HCEC 1CT (cell line): ENCODE results near the gene IER5.
"Not testable (repeated sequence)": the region's sequence is repeated elsewhere in the genome, so short reads cannot be mapped to it uniquely, and the experiment has no call there.

Experiments used
- DNase-seq: peaks from one replicate; pipeline ENCODE4 v3.0.0-alpha.2; 2017

IER5 gene

DNA sequence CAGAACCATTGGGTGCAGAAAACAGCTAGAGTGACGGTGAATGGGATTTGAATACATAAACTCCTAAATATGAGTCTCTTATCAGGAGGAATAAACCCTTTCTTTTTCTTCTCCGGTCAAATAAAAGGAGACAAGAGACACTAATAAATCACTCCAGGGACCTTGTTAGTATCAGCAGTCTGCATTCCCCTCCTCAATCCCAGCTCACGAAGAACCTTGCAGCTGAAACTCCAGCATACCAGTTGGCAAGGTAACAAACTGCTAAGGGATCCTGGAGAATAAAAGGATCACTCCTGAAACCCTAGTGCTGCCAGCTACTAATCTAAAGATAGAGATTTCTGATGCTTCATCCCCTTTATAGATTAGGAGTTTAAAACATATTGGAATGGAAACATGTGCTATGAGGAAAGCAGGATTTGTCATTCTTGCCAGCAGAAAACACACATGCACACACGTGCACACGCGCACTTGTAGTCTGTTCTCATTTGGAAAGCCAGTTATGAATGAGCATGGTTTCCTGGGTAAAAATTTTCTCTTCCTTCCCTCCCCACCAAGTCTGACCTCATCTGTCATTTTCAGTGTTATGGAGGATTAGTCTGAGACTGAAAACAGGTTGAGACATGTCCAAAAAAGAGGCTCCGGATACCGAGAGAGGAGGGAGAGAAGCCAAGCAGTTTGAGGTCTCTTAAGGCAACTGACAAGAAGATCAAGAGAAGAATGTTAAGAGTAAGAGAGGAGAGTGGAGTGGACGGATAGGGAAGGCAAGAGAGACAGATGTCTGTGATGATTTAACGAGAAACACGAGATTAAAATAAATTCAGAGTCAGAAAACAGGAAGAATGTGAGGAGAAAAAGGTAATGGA lies 10.9 kb downstream of the IER5 start:
- peak; percentile 73 for DNase-seq

DNA sequence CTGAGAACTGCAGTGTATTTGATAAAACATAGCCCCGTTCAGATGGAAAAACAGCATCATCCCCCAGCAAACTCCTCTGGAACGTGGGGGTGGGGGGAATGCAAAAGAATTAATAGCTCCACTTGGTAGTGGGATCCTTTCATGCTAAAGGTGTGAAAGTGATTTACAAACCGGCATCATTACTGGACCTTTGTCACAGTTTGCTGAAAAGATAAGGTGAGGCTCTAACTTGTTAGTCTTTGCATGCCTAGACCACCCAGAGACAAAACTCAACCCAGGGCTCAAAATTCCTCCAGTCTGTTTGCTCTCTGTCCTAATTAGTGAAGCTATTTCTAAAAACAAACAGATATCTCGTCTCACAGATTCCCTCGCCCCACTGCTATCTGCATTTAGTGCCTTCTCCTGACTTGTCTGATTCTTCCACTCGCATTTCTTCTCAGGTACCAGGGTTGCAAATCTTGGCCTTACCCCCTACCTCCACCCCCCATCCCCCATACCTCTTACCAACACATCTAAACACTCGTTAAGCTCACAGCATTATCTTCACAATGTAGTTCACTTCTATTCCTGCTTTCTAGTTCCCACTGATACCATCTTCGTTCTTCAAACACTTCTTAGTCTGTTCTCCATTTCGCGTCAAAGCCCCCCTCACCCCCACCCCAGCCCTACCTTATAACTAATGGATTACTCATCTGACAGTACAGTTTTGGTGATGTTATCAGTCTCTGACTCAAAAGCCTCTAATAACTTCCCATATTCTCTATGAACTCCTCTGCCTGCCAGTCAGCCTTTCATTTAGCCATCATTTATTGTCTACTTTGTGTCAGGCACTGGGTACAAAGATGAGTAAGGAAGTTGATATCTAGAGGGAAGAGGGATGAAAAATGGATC lies 11.8 kb downstream of the IER5 start:
- DNase-seq, result peak; percentile 57

DNA sequence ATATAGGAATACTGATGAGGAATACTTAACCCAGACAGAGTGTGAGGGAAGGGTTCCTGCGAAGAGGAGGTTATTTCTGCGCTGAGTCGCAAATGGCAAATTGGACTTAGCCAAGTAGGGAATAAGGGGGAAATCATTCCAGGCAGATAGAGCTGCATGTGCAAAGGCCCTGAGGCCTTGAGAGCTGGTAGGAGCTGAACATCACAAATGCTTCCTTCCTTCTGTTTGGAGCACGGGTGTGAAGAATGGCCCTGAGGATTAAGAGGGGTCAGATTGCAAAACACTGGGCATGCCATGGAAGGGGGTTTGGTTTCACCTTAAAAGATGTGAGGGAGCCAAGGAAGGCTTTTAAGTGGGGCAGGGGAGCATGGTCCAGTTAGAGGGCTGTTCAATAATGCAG lies 12.4 kb downstream of the IER5 start:
- peak; percentile 46 for DNase-seq

DNA sequence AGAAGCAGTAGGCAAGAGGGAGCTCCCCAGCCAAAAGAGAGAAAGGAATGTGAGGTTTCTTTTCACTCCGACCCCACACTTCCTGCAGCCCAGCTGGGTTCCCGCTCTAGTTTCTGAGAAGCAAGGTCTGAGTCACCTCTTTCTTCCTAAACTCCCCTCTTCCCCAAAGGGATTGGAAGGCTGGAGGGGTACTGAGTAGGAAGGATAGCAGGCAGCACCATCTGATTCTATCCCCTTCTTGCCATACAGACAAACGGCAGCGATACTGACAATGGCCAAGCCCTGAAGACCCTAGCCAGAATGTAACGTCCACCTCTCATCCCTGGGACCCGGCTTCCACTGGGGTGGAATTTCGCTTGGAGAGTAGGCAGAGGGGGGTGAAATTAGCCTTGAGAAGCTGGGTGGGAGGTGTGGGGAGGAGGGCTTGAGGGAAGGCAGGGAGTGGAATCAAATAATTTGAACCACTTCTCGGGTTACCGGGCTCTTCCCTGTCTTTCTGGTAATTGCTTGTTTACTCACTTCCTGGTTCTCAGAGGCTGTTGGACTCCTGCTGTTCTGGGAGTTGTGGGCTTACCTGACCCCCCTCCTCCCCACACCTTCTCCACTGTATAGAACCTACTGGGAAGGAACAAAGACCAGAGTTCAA lies 13.2 kb downstream of the IER5 start:
- peak; percentile 92 for DNase-seq

DNA sequence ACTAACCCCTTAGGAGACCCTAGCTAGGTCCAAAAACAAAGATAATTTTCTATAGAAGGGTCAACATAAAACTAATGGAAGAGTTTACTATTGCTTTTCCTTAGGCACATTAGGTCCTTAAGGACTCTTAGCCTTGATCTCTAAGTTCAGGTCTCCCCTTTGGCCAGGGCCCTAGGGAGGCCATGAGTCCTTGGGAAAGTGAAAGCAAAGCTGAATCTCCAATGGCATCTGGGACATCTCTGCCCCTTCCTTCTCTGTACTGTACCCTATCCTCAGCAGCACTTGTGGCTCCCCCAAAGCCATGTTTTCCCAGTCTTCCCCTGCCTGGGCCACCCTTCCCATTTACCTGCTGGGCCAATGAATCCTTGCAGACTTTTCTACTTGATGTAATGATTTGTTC lies 14.3 kb downstream of the IER5 start:
- no peak for DNase-seq

DNA sequence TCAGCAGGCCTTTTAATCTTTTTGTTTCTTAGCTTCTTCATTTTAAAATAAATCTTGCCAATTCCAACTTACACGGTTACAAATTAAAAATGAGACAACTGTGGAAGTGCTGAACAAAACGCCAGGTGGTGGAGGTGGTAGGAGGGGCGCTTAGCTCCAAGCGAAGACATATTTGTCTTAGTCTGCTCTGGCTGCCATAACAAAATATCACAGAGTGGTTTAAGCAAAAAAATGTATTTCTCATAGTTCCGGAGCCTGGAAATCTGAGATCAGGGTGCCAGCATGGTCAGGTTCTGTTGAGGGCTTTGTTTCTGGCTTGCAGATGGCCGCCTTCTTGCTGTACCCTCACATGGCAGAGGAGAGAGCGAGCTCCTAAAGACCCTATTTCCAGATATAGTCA lies 14.9 kb downstream of the IER5 start:
- no peak for DNase-seq

DNA sequence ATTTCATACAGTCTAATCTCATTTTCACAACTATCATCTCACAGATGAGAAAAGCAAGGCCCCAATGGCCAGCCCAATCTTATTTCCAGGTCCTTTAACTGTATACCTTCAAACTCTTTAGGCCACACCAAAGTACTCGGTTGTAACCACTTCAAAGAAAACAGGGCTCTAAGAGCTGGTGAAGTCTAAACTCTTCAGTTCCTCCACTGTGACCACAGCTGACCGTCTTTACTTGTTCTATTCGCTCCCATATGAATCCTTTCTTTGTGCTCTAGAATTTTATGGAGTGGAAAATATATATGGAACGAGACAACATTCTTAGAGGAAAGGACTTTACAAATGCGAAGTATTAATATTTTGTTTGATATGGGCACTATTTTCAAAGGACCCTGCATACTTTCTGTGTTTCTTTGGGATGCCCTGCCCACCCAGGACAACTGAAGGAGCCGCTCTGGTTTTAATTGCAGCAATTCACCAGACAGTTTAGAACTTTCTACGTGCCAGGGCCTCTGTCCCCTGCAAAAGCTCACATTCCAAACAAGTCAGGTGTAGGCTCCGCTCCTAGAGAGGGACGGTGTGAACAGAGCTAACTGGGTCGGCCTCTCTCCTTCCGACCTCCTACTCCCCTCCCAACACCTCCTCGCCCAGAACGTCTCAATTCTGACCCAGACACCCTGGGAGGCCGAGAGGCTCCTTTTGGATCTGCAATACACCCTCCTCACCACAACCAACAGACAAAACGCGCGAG lies 15.7 kb downstream of the IER5 start:
- peak; percentile 44 for DNase-seq

DNA sequence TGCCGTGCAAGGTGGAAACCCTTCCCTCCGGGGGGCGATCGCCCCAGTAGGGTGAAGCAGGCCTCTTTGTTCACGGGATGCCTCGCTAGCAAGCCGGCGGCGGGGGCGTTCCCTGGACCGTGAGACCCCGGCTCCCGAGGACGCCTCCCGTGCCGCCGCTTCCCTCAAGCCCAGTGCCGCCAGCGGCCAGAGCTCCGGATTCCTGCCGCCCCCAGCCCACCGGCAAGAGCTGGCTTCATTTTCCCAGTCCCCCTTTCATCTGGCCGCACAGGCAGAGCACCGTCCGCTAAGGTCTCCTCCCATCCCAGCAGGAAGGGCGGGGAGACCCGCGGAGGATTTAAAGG lies 16.3 kb downstream of the IER5 start:
- DNase-seq, result no peak

DNA sequence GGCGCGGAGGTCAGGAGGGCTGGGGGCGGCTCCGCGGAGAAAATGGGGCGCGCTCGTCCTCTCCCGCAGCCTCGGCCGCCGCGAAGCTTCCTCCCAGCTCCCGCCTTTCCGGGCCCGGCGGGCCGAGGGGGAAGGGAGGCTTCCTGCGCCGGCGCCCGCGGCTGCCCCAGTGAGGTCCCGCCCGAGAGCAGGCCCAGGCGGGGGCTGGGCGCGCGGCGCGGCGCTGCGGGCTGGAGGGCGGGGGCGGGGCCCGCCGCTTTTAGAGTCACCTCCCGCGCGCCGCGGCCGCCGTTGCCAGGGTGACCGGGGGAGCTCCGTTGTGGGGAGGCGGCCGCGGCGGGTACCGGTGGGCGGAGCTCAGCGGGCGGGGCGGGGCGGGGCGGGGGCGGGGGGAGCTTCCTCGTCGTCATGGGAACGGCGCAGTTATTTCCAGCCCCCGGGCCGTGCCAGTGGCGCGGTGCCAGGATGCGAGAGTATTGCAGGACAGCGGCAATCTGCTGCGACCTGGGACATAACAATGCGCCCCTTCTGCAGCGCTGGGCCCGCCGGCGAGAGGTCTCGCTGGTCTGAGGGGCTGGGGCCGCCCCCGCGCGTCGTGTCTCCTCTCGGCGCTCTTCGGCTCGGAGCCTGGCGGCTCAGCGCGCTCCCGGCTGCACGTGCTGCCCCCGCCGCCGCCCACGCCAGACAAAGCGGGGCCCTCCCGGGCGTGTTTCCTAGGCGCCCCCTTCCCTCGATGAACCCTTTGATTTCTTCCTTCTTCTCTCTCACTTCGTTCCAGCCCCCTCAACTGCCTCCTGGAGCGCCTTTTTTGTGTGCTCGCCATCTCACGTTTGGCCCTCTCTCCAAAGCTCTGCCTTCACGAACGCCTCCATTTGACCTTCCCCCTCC lies 16.9 kb downstream of the IER5 start:
- DNase-seq, result peak; percentile 93

DNA sequence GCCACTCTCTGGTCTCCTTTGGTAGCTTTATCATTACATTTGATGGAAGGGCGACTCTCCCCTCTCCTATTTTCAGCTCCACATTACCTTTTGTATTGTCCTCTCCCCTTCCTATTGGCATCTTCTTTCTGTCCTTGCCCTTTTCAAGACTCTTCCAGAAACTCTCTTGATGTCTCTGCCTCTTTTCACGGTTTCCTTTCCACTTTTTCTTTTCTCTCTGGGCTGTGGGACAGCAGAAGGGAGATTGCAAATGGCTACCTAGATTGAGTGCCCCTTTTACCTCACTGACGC lies 17.5 kb downstream of the IER5 start:
- no peak for DNase-seq

DNA sequence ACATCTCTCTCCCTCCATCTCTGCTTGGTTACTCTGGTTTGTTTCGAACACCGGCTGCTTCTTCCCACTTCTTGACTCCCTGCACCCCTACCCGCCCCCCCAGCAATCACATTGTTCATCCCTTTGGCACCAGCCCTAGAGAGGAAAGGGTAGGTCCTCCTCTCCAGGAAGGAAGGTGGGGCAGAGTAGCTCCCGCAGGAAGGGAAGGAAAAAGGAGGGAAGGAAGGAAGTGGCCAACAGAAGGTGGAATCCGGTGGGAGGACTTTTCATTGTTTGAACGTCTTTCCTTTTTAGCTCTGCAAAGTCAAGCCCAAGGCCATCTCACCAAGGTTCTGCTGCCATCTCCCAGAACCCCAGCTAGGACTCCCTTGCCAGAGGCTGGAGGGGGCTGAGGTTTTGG lies 18.0 kb downstream of the IER5 start:
- DNase-seq, result no peak

DNA sequence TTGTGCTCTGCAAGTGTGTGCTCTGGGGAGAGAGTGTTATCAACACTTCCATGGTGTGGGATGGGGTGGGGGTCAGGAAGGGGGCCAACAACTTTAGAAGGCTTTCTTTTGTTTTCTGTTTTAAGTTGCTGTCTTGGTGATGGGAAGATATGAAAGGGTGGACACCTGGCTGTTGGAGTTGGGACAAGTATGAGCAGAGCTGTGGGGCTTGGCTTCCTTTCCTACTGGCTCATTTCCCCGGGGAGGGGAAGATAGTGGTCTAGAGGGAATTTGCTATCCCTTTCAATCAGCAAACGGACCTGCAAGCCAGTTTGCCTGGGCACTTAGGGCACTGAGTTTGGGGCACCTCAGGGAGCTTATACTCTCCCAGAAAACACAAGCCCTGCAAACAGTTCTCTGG lies 19.2 kb downstream of the IER5 start:
- no peak for DNase-seq

DNA sequence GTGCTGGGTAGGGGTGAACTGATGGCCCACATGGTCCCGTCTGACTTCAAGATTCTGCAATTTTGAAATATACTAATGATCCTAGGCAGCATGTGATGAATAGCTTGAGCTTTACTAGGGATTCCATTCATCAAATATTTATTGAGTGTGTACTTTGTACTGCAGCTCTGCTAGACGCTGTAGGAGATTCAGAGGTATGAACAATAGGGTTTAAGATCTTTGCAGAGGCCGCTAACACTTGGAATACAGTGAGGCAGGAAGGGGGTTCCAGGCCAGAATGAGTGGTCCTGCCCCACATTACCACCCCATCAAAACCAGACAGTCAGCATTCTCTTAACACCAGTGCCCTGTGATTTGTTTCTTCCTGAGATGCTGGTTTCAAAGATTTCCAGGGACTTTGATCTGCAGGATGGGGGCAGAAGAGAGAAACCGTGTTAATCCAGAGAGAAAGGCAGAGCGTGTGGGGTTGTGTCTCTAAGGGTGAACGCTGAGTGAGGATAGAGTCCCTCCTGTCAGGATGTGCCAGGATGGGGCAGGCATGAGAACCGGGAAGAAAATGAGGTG lies 19.9 kb downstream of the IER5 start:
- no peak for DNase-seq

DNA sequence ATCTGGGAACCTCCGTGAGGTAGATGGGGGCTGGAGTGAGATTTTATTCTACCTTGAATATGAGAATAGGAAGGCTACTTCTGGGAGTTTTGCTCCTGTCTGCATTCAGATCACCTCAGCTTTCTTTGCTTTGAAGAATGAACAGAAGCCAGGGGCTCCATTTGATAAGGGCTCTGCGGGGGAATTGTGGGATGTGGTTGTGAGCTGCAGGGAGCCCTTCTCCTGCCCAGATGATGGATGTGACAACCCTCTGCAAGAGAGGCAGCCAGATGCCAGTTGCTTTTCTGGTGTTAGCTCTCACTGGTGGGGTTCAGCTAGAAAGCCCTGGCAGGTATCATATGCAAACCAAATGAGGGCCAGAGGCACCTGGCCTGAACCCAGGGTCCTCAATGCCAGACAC lies 21.5 kb downstream of the IER5 start:
- DNase-seq, result no peak

DNA sequence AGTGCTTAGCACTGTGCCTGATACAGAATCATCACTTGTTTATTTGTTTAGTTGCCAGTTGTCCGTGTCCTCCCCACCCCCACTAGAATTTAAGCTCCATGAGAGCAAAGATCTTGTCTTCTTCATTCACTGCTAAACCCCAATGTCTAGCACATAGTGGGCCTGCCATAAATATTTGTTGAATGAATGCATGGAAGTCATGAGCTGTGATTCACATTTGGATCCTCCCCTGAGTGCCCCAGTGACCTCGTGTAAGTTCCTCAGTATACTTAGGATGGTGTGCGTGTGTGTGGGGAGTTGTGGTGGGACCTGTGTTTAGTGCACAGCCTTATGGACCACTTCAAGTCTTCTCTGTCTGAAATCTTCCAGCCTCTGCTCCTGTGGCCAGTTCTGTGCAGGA lies 23.1 kb downstream of the IER5 start:
- DNase-seq, result peak; percentile 88

DNA sequence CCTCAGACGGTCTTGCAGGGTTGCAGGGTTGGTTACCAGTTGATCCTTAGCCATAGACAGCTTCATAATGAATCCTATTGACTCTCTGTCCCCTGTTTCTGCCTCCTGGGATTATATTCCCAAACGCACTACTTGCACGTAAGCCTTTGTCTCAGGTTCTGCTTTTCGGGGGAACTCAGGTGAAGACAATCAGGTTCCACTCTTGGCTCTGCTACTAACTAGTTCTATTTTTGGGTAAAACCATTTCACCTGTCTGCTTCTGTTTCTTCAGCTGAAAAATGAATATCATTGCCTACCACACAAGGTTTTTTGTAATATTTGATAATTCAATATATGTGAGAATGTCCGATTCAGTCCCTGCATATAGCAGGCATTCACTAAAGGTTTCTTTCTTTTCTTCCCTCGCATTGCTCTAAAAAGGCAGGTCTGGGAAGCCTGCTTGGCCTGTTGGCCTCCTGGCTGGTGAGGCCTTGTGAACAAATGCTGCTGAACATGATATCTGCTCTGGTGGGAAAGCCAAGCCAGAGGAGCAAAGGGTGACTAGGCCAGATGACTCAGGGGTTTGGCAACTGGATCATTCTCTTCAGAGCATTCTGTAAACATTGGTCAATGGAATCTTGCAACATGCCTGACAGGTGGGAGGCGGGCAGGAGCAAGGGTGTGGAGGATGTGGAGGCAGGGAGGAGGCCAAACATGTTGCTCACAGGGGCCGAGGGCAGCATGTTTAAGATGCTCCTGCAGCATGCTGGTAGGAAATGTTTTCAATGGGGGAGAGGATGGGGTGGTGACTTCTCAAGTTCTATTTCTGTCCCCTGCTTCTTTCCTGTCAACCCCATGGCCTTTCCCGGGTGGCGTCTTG lies 23.8 kb downstream of the IER5 start:
- peak; percentile 100 for DNase-seq

DNA sequence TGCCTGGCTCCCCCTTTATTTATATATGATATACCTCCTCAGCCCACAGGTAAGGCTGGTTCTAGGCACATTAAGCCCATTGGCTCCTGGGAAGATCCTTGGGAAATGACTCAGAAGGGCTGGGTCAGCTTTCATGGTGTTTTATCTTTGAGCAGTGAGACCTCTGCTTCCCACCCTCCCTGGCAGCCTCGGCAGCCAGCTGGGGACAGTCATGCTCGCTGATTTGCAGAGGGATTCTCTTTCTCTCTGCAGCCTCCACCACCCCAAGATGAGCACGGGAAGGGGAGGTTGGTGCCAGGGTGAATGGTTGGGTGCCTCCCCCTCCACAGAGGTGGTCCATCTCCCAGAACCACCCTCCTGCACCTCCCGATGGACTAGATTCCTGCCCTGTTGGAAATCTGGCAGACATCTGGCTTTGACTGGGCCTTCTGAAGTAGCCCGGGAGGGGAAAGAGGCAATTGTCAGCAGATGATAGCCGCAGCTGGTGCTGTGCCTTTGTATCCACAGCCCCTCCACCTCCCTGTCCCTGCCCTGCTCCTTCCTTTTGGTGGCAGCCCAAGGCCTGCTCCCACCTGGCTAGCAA lies 24.6 kb downstream of the IER5 start:
- DNase-seq, result peak; percentile 78

DNA sequence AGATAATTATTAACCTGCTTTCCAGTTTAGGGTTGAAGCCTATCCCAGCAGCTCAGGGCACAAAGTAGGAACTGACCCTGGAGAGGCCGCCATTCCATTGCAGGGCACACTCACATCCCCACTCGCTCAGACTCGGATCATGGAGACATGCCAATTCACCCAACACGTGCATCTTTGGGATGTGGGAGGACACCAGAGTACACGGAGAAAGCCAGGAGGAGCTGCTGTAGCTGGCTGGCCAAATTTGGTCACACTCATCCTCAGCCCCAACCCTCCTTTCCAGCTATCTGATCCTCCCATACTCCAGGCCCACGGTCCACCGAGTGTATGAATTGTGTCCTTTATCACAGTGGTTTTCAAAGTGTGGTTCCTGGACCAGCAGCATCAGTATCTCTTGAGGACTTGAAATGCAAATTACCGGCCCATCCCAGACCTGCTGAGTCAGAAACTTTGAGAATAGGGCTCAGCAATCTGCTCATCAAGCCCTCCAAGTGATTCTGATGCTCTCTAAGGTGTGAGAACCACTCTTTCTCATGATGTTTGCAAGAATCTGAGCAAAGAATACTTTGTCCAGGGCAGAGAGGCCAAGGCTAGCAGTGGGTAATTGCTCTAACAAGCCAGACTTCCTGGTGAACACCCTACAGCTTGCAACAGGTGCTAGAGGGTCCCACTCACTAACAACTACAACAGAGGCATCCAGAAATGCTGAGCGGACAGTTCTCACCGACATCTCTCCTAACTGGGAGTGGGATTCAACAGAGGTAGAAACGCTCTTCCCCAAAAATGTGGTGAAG lies 26.3 kb downstream of the IER5 start:
- no peak for DNase-seq

DNA sequence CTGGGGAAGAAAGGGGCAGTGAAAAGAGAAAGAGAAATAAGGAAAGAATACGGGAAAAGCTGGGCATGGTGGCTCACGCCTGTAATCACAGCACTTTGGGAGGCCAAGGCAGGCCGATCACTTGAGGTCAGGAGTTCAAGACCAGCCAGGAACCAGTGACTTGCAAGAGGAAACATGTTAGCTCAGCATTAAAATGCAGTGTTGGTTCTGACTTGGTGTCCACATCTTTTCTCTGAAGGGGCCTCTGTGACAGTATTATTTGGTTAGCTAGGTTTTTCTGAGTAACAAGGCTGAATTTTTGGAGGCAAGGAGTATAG lies 26.8 kb downstream of the IER5 start:
- DNase-seq, result no peak

DNA sequence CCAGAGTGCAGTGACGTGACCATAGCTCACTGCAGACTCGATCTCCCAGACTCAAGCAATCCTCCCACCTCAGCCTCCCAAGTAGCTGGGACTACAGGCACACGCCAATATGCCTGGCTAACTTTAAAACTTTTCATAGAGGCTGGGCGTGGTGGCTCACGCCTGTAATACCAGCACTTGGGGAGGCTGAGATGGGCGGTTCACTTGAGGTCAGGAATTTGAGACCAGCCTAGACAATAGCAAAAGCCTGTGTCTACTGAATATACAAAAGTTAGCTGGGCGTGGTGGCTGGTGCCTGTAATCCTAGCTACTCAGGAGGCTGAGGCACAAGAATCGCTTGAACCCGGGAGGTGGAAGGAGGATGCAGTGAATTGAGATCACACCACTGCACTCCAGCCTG lies 27.5 kb downstream of the IER5 start:
- not testable (repeated sequence) for DNase-seq
